ENCODE data around the gene SPATS2.
A peak's percentile ranks its signal among the peaks of the same experiment; 100 is the strongest.

Gene SPATS2

GRCh38 chr12:49327887-49328286 is 39.4 kb upstream of the SPATS2 start:
- 0 out of 2 replicates have a peak overlapping the region, but pooled peaks have one; percentile 9 for H3K27ac ChIP-seq
- no peak for TF ChIP-seq CTCF (IDR thresholded peaks at IDR 0.05)

GRCh38 chr12:49328816-49329215 is 38.4 kb upstream of the SPATS2 start:
- no peak overlapping the region for H3K27ac ChIP-seq
- TF ChIP-seq ZFX (IDR thresholded peaks at IDR 0.05; ENCODE audit: borderline replicate concordance) (no peak), CTCF (IDR thresholded peaks at IDR 0.05) (no peak)

GRCh38 chr12:49330032-49330619 is 37.1 kb upstream of the SPATS2 start:
- peak overlapping the region; percentile 70 for H3K27ac ChIP-seq
- TF ChIP-seq CTCF (IDR thresholded peaks at IDR 0.05): no peak
- TF ChIP-seq ZFX (IDR thresholded peaks at IDR 0.05; ENCODE audit: borderline replicate concordance): no peak

GRCh38 chr12:49330631-49331379 is 36.5 kb upstream of the SPATS2 start:
- H3K27ac ChIP-seq: peak overlapping the region; percentile 70
- TF ChIP-seq ZFX (IDR thresholded peaks at IDR 0.05; ENCODE audit: borderline replicate concordance): no peak
- TF ChIP-seq CTCF (IDR thresholded peaks at IDR 0.05): no peak

GRCh38 chr12:49331380-49332222 is 35.7 kb upstream of the SPATS2 start:
- TF ChIP-seq CTCF (IDR thresholded peaks at IDR 0.05) (peak; percentile 99), ZFX (IDR thresholded peaks at IDR 0.05; ENCODE audit: borderline replicate concordance) (no peak)
- H3K27ac ChIP-seq: peak overlapping the region; percentile 70

GRCh38 chr12:49332441-49332861 is 34.8 kb upstream of the SPATS2 start:
- peak overlapping the region; percentile 70 for H3K27ac ChIP-seq
- no peak for TF ChIP-seq CTCF (IDR thresholded peaks at IDR 0.05)
- no peak for TF ChIP-seq ZFX (IDR thresholded peaks at IDR 0.05; ENCODE audit: borderline replicate concordance)
